Adrenal gland (tissue), 12 donors: ENCODE results near the gene NOLC1. TPM values are rescaled to one million over a fixed set of nuclear protein-coding genes. Genes with fewer than 3 reads are reported as not detected.

Source experiments
- polyA plus RNA-seq, 3 donors: library from polyadenylated mRNA; stranded (reverse); fragments of 200-250 nt in 2 of 3; fragments of 350-450 nt in 1 of 3; fragmentation: Illumina TruSeq in 1 of 3; extraction: RNeasy Lipid Tissue Mini Kit (QIAGEN cat#74804) in 1 of 3; gene quantifications; one replicate each; pipeline ENCODE4 v1.2.3, GENCODE V29; 2013 to 2014
- total RNA-seq, 9 donors: library from RNA; depleted of rRNA in 4 of 9; stranded (reverse); fragments of >200 nt in 4 of 9; fragments of 120-200 nt in 1 of 9; fragmentation: NEBNext Ultra II Directional in 1 of 9; extraction: Animal tissue kit (Norgen Biotek cat#: 25700) in 1 of 9; gene quantifications; one replicate each; pipeline versions ENCODE4 v1.1.0 to v1.2.4, GENCODE V29; 2013 to 2023
- donor health status: healthy with polysubstance abuse.
- donor health status: Bipolar disorder and iron deficiency.
- donor health status: DM: yes; HTN: yes; CAD: no.
- donor health status: DM: no; HTN: no; CAD: no.
- donor health status: DM: no; HTN: no; CAD: no.
- donor health status: DM: yes; HTN: yes; CAD: no.

NOLC1 gene
- total and polyA plus RNA-seq, 12 donors, result 18.6 to 111 (median 32.8) TPM

Other genes starting within 250 kb of the NOLC1 start
- 10 to 100 TPM; 12.6 to 29.7 (median 18.2) TPM for gene ARMH3, start 96.2 kb upstream of the NOLC1 start, total RNA-seq
- 10 to 100 TPM; 13.9 to 23.1 (median 16.7) TPM for gene ARMH3, start 96.2 kb upstream of the NOLC1 start, polyA plus RNA-seq
- gene HPS6, start 87.0 kb upstream of the NOLC1 start, total RNA-seq, result 10 to 100 TPM; 17.2 to 46.0 (median 25.1) TPM
- 10 to 100 TPM in 1 of 3 donors, 1 to 10 TPM in 2; 4.5 to 13.0 (median 9.5) TPM for gene HPS6, start 87.0 kb upstream of the NOLC1 start, polyA plus RNA-seq
- 10 to 100 TPM; 24.1 to 68.0 (median 52.8) TPM for gene LDB1, start 32.0 kb upstream of the NOLC1 start, total RNA-seq
- gene LDB1, start 32.0 kb upstream of the NOLC1 start, polyA plus RNA-seq, result 10 to 100 TPM; 24.7 to 76.9 (median 24.8) TPM
- 10 to 100 TPM; 11.1 to 39.9 (median 19.0) TPM for gene PPRC1, start 19.3 kb upstream of the NOLC1 start, total RNA-seq
- 10 to 100 TPM; 24.7 to 35.8 (median 35.2) TPM for gene PPRC1, start 19.3 kb upstream of the NOLC1 start, polyA plus RNA-seq
- 10 to 100 TPM in 1 of 9 donors, 1 to 10 TPM in 2, under 1 TPM in 5, not detected in 1; 0.35 to 26.3 (median 0.72) TPM for gene ELOVL3, start 73.9 kb downstream of the NOLC1 start, total RNA-seq
- gene ELOVL3, start 73.9 kb downstream of the NOLC1 start, polyA plus RNA-seq, result 1 to 10 TPM in 2 of 3 donors, not detected in 1; 1.1 to 2.4 TPM
- gene PITX3, start 89.1 kb downstream of the NOLC1 start, total RNA-seq, result 1 to 10 TPM in 1 of 9 donors, under 1 TPM in 1, not detected in 7; 0.69 to 5.2 TPM
- gene PITX3, start 89.1 kb downstream of the NOLC1 start, polyA plus RNA-seq, result not detected
- gene GBF1, start 93.1 kb downstream of the NOLC1 start, total RNA-seq, result 10 to 100 TPM; 28.4 to 46.1 (median 40.7) TPM
- 10 to 100 TPM; 16.4 to 35.1 (median 20.6) TPM for gene GBF1, start 93.1 kb downstream of the NOLC1 start, polyA plus RNA-seq
- 10 to 100 TPM; 14.3 to 73.2 (median 27.4) TPM for gene NFKB2, start 243.3 kb downstream of the NOLC1 start, total RNA-seq
- 10 to 100 TPM; 17.3 to 92.6 (median 85.8) TPM for gene NFKB2, start 243.3 kb downstream of the NOLC1 start, polyA plus RNA-seq